ENCODE measurements around the gene NPRL2. TPM values are rescaled to one million over a fixed set of nuclear protein-coding genes. Genes with fewer than 3 reads are reported as not detected.

Gene NPRL2
- total RNA-seq, 2 donors from 2014 or later: 18.1 to 23.5 TPM

DNA sequence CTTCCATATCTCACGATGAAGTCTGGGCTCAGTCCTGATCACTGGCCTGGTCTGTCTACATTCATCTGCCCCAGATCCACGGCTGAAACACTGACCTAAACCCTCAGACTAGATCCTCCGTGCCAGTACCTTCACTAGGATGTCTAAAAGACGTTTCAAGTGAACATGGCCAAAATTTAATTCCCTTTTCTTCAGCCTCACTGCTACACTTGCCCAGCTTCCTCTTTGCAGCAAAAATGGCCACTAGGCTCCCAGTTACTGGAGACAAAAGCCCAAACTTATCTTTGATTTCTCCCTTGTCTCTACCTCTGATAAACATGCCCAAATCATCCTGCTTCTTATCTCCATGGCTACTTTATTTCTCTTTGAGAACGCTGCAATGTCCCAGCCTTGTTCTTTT, 11.6 kb downstream of the NPRL2 start:
- intact Hi-C loops (cut with DNase I, micrococcal nuclease): no loop called here
- DNase-seq: no peak
- ATAC-seq: no peak

DNA sequence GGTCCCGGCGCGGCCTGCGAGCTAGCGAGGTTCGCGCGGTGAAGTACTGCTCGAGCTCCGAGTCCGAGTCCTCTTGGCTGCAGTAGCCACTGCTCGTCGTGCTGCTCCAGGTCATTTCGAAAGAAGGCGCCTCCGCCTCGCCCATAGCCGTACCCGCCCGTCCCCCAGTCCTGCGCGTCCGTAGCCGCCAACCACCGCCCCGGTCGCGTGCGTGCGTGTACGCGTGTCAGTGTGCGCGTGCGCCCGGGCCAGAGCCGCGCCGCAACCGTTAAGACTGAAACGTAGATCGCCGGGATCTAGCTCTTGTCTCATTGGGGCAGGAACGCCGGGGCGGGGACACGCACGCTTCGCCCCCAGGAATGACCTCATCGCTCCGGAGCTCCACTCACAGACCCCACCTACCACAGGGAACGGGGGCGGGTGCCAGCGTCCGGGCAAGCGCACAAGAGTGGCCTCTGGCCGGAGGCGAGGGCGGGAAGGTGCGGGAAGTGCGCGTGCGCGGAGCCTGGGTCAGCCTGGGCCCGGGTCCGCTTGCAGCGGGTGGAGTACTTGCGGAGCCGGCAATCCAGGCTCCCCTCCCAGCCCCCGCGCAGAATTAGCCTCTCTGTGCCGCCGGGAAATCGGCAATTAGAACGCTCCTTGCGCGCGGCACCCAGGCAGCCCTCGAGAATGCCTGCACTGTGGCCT, 13.3 kb downstream of the NPRL2 start:
- ATAC-seq: peak; percentile 83
- peak; percentile 99 to 100 for DNase-seq
- intact Hi-C loops (cut with DNase I, micrococcal nuclease): no loop called here

DNA sequence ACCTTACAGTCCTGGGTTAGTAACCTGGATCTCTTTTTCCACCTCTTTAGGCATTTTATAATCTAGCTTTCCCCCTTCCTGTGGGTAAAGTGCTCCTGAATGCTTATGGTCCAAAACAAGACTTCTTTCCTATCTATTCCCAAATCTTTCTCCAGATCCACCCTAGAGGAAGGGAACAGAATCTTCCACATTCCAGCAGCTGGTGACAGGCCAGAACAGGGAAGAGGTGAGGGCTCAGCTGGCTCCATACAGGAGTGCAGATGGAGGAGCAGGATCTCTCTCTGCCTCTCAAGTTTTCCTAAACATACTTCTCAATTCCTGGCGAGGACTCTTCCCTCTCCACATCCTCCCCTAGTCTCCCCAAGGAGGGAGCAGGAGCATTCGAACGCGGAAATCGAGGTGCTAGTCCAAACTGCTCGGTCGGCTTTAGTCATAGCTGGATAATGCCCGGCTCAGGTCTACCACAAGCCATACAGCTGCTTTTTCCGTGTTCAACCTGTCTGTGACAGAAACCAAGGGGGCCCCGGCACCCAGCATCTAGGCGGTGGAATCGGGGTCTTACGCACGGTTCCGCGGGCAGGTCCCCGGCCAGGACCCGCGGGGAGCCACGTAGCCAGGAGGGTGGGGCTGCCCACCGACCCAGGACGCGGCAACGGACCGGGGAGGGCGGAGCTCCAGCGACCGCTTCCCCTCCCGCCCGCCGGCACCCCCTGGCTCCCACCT, 14.0 kb downstream of the NPRL2 start:
- intact Hi-C loops (cut with DNase I, micrococcal nuclease): no loop called here
- DNase-seq (no peak), ATAC-seq (peak; percentile 7)

DNA sequence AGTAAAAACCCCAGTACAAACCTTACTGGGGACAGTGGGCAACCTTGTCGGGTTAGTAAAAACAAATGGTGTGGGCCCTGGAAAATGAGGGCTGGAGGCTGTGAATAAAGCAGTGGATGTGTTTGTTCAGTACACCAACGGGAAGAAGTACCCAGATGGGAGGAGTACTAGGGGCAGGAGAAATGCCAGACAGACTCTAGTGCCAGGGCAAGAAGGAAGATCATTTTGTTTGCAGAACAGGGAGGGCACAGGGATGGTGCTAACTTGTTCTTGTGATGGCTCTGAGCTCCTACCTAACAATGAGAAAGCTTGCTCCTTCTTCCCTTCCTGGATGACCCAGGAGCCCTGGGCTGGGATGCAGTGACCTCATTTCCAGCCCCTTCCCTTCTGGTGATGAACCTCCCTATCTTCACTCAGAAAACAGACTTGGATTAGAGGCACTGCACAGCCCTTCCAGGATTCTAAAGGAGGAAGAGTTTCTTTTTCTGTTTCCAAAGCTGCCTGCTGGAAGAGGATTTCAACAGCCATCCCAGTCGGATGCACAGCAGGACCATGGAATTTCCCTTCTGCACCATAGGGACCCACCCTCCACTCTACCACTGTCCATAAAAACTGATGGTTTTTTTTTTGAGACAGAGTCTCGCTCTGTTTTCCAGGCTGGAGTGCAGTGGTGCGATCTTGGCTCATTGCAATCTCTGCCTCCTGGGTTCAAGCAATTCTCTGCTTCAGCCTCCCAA, 16.1 kb downstream of the NPRL2 start:
- ATAC-seq (no peak), DNase-seq (no peak)
- intact Hi-C loops (cut with DNase I, micrococcal nuclease): no loop called here

DNA sequence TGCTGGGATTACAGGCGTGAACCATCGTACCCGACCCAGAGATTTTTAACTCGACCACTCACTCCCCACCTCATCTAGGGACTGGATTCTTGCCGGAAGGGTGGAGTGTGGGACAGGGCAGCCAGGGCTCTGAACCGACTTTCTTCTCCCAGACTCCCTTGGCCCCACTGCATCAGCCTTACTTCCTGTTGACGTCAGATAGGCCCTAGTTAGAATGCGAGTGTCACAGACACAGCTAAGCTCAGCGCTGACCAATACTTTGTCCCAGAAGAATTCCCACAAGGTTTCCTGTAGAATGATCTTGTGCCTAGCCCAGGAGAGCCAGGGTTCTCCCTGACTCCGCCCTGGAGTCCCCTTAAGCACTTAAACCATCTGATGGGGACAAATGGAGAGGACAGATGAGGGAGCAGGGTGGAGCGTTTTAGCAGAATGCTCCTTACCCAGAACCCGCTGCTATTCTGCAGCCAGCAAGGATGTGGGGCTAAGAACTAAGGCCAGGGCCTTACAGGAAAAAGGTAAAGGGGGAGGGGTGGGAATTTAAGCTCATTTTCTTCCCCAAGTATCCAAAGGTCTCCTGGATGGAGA, 16.7 kb downstream of the NPRL2 start:
- DNase-seq: no peak
- no peak for ATAC-seq
- intact Hi-C loops (cut with DNase I, micrococcal nuclease): no loop called here

DNA sequence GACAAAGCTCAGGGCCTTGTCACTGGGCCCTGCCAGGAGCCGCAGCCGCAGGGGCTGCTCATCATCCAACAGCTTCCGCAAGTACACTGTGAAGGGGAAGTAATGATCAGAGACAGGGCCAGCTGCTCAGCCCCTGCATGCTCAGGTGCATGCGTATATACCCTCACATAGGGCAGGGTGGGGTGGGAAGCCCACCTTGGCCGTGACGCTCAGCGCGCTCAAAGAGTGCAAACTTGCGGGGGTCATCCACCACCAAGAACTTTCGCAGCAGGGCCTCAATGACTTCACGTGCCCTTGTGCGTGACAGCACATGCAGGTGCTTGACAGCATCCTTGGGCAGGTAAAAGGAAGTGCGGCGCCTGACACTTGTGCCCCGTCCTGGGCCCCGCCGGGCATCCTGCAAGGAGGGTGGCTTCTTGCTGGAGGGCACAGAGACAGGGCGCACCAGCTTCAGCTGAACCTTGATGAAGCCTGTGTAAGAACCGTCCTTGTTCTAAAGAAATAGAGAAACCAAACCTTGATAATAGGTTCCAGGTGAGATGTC, 19.1 kb downstream of the NPRL2 start:
- no peak for DNase-seq
- intact Hi-C loops (cut with DNase I, micrococcal nuclease): no loop called here
- ATAC-seq: no peak

DNA sequence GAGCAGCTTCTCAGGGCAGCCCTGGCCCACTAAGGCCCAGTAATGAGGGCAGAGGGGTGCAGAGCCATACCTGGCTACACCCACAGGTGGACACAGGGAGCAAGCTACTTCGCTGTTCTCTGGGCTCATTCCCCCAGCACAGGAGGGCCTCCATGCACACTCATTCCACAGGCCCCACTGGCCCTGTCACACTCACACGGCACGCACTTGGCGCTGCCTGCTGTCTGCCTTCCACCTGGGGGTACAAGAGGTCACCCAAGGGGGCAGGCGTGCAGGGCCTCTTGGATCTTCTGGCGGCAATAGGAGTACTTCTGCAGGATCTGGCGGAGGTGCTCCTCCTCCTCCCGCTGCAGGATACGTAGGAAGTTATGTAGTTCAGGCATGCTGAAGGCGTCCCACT, 20.2 kb downstream of the NPRL2 start:
- ATAC-seq (no peak), DNase-seq (peak in 1 of 2 donors; percentile 24)
- intact Hi-C loops (cut with DNase I, micrococcal nuclease): no loop called here

DNA sequence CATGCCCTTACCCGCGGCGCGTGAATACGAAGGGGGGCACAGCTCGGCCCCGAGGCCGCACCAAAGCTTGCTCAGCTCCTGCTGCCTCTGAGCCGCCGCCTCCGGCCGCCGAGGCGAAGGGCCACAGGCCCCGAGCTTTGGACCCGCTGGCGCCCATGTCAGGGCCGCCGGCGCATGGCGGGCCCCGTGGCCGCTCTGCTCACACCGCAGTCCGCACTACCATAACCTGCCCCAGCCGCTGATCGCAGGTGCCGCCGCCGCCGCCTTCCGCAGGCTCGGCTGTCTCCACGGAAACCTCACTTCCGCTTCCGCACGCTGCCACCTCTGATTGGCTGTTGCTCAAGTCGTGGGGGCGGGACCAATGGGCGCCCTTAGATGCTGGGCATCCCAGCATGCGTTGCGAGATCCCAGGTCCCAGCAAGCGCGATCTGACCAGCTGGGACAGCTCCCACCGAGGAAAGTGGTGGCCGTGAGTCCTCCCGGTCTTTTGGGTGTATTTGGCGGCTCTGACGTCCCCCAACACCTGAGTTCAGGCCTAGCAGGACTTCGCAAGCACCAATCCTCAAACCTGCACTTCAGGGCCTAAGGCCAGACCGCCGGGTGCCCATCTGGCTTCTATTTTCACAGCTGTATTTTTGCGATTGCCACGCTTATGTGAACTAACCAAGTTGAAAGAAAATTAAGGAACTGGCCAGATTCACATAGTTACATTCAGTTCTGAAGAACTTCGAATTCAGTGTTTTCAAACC, 22.5 kb downstream of the NPRL2 start, which contains the start of gene TUSC2:
Gene TUSC2 (minus strand): TSS at position 281 of the 749 bp plus-strand sequence. CDS start 124 bp downstream, at position 157.
- intact Hi-C loops (cut with DNase I, micrococcal nuclease): no loop called here
- DNase-seq (peak; percentile 97 to 99), ATAC-seq (peak; percentile 93)

DNA sequence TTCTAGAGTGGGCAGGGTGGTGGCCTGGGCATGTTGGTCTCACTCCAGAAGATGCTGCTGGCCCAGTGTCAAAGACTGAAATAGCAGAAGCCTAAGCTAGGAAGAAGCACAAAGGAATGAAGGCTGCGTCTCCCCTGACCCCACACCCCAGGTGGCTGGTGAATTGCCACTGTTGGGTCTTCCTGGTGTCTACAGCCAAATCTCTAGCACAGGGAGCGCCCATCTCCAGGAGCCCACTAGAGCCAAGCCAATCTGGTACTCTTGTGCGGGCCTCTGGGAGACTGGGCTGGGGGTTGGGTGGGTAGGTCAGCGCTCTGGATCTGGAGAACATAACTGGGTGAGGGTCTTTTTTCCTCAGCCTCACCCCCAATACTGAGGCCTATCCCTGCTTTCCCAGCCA, 23.4 kb downstream of the NPRL2 start:
- intact Hi-C loops (cut with DNase I, micrococcal nuclease): no loop called here
- ATAC-seq (no peak), DNase-seq (no peak)

DNA sequence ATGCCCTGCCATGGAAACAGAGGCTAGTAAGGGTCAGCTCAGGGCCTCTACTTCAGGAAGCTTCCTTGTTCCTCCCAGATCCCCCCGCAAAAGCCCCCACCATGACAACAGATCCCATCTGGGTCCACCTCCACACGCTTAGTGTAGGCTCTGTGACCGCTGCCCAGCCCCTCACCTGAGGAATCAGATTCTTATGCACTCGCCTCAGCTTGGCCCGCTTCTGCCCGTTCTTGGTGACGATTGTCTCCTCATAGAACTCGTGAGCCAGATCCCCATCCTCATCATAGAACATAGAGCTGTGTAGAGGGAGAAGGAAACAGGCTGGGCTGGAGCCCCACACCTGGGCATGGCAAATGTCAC, 24.4 kb downstream of the NPRL2 start:
- DNase-seq (no peak), ATAC-seq (no peak)
- intact Hi-C loops (cut with DNase I, micrococcal nuclease): no loop called here

DNA sequence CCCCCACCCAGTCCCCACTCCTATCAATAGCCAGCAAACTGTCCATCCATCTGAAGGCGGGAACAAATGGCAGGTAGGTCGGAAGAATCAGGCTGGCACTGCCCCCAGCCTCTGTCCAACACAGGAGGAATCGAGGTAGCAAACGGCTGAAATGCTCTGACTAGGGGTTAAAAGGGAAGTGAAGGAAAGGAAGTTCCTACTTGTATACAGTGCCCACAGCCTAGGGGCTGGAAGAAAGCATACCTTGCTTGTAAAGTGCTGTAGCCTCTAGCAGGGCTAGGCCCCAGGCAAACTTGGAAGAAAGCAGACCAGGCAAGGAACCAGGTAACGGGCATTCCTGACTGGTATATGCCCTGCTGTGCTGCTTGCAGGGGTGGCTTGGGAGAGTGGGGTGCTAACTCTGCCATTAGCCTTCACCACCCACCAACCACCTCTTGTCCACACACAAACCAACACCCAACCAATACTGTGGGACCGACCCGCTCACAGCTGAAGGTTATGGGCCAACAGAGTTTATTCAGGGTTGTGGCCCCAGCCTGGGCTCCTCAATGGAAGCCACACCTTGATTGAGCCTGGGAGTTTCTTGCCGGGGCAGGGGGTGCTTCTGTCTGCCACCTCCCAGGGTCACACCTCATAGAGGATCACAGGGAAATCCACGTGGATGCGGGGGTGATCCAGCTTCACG, 24.9 kb downstream of the NPRL2 start:
- DNase-seq (no peak), ATAC-seq (no peak)
- intact Hi-C loops (cut with DNase I, micrococcal nuclease): no loop called here

DNA sequence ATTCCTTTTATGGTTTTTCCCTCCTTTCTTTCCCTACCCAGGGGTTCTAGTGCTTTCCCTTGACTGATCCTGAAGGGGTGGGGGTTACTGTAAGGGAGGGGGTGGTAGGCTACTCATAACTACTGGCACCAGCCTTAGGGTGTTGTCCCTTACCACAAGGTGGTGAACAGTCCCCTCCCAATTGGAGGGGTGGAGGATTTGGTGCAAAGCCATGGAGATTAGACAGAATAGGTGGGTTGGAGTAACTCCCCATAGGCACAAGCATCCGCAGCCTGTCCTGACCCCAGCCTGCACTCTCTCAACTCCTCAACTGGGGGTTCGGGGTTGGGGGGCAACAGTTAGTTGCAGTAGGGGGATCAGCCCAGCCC, 25.5 kb downstream of the NPRL2 start:
- intact Hi-C loops (cut with DNase I, micrococcal nuclease): no loop called here
- no peak for DNase-seq
- no peak for ATAC-seq

DNA sequence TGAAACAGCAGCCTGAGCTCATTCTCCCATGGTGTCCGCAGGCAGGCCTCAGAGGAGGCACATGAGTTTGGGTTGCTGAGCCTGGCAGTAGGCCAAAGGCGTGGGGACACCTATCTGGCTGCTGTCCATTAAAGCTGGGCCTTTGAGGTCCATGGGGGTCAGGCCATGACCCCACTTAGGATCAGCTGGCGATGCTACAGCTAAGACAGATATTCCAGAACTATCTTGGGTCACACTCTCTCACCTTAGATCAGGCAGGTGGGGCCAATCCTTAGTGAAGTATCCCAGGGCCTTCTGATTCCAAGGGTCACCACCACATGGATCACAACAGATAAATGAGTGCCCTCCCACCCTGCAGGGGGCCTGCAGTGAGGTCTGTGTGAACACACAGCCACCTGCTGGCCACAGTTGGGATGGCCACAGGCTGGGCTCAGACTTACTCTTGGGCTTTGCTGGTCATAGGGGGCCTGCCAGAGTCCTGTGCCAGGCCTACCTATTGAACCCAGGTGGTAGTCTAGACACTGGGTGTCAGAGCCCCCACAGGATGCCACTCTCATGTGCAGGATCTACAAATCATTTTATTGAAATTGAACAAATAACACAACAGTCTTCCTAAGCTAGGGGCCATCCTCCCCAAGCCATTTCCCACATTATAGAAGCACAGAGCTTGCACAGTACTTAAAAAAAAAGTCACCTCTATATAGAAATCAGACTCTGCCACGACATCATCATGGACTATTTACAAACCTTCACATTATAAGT, 26.0 kb downstream of the NPRL2 start:
- ATAC-seq (no peak), DNase-seq (peak; percentile 39 to 81)
- intact Hi-C loops (cut with DNase I, micrococcal nuclease): no loop called here

DNA sequence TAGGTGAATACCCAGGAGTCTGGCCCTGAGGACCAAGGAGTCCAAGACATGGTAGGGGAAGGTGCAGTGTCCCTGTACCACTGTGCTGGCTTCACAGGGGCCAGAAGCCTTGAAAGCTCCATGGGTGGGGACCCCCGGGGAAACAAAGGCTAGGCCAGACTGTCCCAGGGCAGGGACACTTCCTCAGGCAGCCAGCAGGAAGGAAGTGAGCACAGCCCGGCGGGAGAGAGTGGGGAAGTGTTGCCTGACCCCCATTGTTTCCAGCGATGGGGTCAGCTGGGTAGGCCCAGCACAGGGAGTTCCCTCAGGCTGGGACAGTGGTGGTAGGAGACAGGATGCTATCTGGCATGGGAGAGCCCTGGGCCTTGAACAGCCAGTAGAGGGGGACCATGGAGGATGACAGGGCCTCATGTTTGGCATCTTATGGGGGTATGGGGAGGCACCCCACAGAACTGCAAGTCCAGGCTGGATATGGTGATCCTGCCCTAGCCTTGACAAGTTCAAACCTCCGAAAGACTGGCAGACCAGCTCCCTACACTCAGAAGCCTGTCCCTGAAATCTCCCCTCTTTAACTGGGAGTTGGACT, 26.9 kb downstream of the NPRL2 start:
- ATAC-seq: no peak
- DNase-seq: peak in 1 of 2 donors; percentile 41
- intact Hi-C loops (cut with DNase I, micrococcal nuclease): no loop called here

DNA sequence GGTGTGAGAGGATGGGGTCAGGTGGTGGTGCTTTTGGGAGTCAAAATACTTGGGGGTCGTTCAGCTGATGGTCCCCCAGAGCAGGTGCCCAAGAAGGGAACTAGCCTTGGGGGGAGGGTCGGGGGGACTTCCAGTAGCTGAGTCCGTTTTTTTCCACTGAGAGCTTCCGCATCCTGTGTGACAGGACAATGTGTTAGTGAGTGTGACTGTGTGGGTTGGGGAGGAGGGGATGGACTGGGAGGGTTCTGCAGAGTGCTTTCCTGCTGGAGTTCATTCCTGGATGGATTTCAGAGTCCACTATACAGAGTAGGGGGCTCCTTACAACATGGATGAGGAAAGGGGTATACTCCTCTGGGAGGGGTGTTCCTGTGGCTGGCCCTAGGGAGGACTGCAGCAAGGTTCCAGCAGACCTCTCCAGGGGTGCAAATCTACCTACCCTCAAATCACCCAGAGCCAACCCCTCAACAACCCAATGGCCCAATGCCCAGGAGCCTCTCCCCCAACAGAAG, 27.4 kb downstream of the NPRL2 start:
- ATAC-seq (no peak), DNase-seq (peak in 1 of 2 donors; percentile 48)
- intact Hi-C loops (cut with DNase I, micrococcal nuclease): no loop called here

DNA sequence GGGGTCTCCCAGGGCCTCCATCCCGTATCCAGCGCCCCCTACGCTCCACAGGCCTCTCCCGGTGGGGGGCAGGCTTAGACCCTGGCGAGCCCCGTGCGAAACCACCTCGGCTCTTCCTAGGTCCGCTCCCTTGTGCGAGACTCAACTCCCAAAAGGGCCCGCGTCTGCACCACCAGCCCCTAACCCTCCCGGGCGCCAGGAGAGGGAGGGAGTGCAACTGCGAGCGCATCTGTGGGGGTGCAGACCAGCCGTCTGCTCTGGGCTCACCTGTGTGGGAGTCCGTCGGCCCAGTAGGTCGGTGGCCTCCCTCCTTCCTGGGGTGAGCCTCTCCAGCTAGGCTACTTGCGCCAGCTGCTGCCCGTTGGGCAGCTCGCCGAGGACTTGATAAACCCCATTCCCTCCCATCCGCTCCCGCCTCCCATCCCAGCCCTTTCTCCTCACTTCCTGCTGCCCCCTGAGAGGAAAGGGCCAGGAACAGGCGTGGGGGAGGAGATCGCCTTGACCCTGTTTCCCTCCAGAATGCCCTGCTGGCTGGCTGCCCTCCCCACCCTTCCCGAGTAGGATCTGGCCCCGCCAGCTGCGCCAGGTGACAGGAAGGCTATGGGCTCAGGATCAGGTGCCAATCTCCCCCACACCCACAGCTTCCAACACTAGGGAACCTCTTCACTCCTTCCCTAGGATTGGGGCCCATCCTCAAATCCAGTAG, 28.0 kb downstream of the NPRL2 start, which contains the start of gene HYAL2:
Gene HYAL2 (minus strand): TSS at position 360 of the 706 bp plus-strand sequence. CDS start 2,256 bp downstream, outside the sequence.
- peak; percentile 50 to 53 for DNase-seq
- no peak for ATAC-seq
- intact Hi-C loops (cut with DNase I, micrococcal nuclease): no loop called here

All from left colon (tissue), 2 donors.